ENCODE measurements around the gene SERPINF2.

DNA sequence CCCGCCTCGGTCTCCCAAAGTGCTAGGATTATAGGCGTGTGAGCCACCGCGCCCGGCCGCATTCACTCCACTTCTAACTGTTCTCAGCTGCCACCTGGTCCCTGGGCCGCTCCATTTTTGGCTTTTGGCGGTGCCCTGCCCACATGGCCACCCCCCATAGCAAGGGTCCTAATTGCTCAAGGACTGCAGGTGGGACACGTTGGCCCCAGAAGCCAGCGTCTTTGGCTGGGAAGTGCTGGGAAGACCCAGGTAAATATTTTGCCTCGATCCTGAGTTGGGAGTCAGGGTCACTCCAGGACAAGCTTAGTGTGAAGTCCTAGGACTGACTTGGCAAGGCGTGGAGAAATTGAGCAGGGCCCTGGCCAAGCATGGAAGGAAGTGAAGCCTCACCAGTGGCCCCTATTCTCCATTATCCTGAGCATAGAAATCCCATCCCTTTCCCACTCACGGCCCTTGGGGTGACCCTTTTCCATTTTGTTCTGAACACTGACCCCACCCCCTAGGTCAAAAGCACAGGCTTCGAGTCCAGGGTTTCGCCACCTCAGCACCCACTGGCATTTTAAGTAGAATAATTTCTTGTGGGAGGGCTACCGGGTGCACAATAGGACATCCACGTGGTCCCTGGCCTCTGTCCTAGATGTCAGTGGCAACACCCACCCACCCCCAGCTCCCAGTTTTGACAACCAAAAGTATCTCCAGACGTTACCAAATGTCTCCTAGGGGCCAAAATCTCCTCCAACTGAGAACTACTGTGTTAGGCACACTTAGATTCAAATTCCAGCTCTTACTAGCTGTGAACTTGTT, 24.1 kb upstream of the SERPINF2 start:
- TF ChIP-seq CTCF (IDR thresholded peaks at IDR 0.05) (no peak), POLR2A (IDR thresholded peaks at IDR 0.05) (no peak)
